ENCODE data around the gene GRIK4. TPM values are rescaled to one million over a fixed set of nuclear protein-coding genes. Genes with fewer than 3 reads are reported as not detected.

The GRIK4 gene
- total and polyA plus RNA-seq, 9 of the 15 experiments (the other 6 are each of a cell fraction or from before 2014, with no cell fraction given), result not detected

- TF ChIP-seq ZBTB49 (CRISPR knock-in tag; IDR thresholded peaks at IDR 0.05; ENCODE audit: borderline replicate concordance) (no peak), RBM25 (IDR thresholded peaks at IDR 0.05; ENCODE audit: low read depth, low read length, severe bottlenecking) (no peak), ATF7 (IDR thresholded peaks at IDR 0.05) (no peak), HNRNPL (IDR thresholded peaks at IDR 0.05; ENCODE audit: low read depth, low read length) (no peak), ZBTB34 (CRISPR knock-in tag; IDR thresholded peaks at IDR 0.05) (no peak), NR0B1 (IDR thresholded peaks at IDR 0.05; ENCODE audit: partially characterized antibody) (no peak), CREB1 (IDR thresholded peaks at IDR 0.05) (no peak), CREB1 (CRISPR knock-in tag; IDR thresholded peaks at IDR 0.05) (no peak), KHSRP (IDR thresholded peaks at IDR 0.05) (no peak), MXD1 (CRISPR knock-in tag; IDR thresholded peaks at IDR 0.05; ENCODE audit: borderline replicate concordance, poor library complexity, severe bottlenecking) (no peak)
Measured at GRCh38 chr11:120919566-120919965, 408.0 kb downstream of the GRIK4 start (continued).

All from K562 (cell line).